PC-3 (cell line): ENCODE data around the gene ARHGEF17.

Source experiments
- EZH2 ChIP-seq: fragments of 300-600 bp; sonication (generic); IDR thresholded peaks from one replicate; pipeline ENCODE4 v1.6.1; 2017; ENCODE audit warnings: antibody characterized with exemption, mild to moderate bottlenecking, low read length; ENCODE audit not compliant: unreplicated experiment
- EZH2phosphoT487 ChIP-seq: fragments of 300-600 bp; sonication (generic); IDR thresholded peaks from 2 replicates; pipeline ENCODE4 v1.6.1; 2018; ENCODE audit warnings: mild to moderate bottlenecking, antibody characterized with exemption, low read length, borderline replicate concordance
- TF ChIP-seq, protein P1 (sequence below): fragments of 300-600 bp; sonication (generic); conservative IDR thresholded peaks from 2 replicates; pipeline ENCODE4 v1.5.1; 2017; ENCODE audit warnings: antibody characterized with exemption, low read depth, mild to moderate bottlenecking, low read length

DNA sequence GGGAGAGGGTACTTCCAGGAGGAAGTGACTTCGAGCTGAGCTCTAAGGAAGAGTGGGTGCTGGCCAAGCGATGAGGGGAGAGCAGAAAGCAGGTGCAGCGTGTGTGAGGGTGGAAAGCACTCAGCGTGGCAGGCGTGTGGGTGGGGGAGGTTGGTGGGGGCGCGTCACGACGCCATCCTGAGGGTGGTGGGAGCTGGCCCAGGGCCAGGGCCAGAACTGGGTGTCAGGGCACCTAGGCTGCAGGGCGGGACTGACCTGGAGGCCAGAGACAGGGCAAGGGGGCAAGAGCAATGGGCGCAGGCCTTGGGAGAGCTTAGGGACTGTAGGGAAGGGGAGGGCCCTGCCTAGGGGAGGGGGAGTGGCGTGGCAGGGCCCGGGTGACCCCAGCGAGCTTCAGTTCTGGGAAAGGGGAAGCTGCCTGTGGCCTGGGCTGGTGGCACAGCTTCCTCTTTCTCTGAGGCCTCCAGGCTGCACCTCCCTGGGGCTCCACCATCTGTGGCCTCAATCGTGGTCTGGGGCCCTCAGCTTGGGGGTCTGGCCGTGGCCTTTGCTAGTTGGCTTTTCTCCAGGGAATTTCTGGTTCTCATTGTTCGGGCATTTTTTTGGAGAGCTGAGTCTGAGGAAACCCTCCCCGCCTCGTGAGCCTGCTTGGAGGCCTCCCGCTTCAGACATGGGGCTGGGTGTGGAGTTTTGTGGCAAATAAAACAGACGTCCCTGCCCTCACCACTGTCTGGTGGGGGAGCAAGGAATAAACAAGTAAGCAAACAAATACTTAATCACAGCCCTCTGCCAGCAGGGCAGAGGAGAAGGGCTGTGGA lies 77.0 kb downstream of the ARHGEF17 start:
- TF ChIP-seq, protein P1, sequence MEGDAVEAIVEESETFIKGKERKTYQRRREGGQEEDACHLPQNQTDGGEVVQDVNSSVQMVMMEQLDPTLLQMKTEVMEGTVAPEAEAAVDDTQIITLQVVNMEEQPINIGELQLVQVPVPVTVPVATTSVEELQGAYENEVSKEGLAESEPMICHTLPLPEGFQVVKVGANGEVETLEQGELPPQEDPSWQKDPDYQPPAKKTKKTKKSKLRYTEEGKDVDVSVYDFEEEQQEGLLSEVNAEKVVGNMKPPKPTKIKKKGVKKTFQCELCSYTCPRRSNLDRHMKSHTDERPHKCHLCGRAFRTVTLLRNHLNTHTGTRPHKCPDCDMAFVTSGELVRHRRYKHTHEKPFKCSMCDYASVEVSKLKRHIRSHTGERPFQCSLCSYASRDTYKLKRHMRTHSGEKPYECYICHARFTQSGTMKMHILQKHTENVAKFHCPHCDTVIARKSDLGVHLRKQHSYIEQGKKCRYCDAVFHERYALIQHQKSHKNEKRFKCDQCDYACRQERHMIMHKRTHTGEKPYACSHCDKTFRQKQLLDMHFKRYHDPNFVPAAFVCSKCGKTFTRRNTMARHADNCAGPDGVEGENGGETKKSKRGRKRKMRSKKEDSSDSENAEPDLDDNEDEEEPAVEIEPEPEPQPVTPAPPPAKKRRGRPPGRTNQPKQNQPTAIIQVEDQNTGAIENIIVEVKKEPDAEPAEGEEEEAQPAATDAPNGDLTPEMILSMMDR, result no peak
- TF ChIP-seq EZH2 (no peak), EZH2phosphoT487 (no peak)
